HEK293 (cell line): ENCODE results near the gene MRPL51.

Source experiments
- GLI2 ChIP-seq: fragments of 450-650 bp; formaldehyde crosslinking; IDR thresholded peaks from 2 replicates; pipeline ENCODE4; 2017; ENCODE audit warnings: missing biosample characterization, missing genetic modification characterization, low read depth, borderline replicate concordance
- HOXD13 ChIP-seq: sonication (generic); formaldehyde crosslinking; IDR thresholded peaks from 2 replicates; pipeline ENCODE4 v1.8.0; 2022; ENCODE audit warnings: missing genetic modification reagents, borderline replicate concordance
- PRDM4 ChIP-seq: fragments of 450-650 bp; formaldehyde crosslinking; IDR thresholded peaks from 2 replicates; pipeline ENCODE4 v1.5.1; 2017; ENCODE audit warnings: missing biosample characterization, missing genetic modification characterization
- ZBTB21 ChIP-seq: fragments of 450-650 bp; formaldehyde crosslinking; IDR thresholded peaks from 2 replicates; pipeline ENCODE4 v1.5.1; 2017; ENCODE audit warnings: missing biosample characterization, missing genetic modification characterization
- ZBTB48 ChIP-seq: fragments of 450-650 bp; formaldehyde crosslinking; IDR thresholded peaks from 2 replicates; pipeline ENCODE4 v1.5.1; 2016; ENCODE audit warnings: missing biosample characterization, missing genetic modification characterization
- ZNF350 ChIP-seq: fragments of 450-650 bp; formaldehyde crosslinking; IDR thresholded peaks from 2 replicates; pipeline ENCODE4 v1.5.0; 2017; ENCODE audit warnings: missing biosample characterization, mild to moderate bottlenecking, missing genetic modification characterization
- ZNF501 ChIP-seq: fragments of 450-650 bp; formaldehyde crosslinking; IDR thresholded peaks from 2 replicates; pipeline ENCODE4 v1.5.1; 2016; ENCODE audit warnings: missing biosample characterization, missing genetic modification characterization
- ZNF658 ChIP-seq: fragments of 450-650 bp; formaldehyde crosslinking; IDR thresholded peaks from 2 replicates; pipeline ENCODE4; 2016; ENCODE audit warnings: missing biosample characterization, missing genetic modification characterization
- ZNF792 ChIP-seq: fragments of 450-650 bp; formaldehyde crosslinking; IDR thresholded peaks from 2 replicates; pipeline ENCODE4 v1.5.1; 2016; ENCODE audit warnings: missing biosample characterization, missing genetic modification characterization
- ZSCAN30 ChIP-seq: fragments of 450-650 bp; IDR thresholded peaks from 2 replicates; pipeline ENCODE4 v1.5.1; 2018; ENCODE audit warnings: missing biosample characterization, mild to moderate bottlenecking, missing genetic modification characterization, moderate library complexity
- TF ChIP-seq, protein P1 (sequence below): fragments of 450-650 bp; formaldehyde crosslinking; conservative IDR thresholded peaks from 2 replicates; pipeline ENCODE4 v1.5.1; 2016; ENCODE audit warnings: low read depth, missing biosample characterization, missing genetic modification characterization
- TF ChIP-seq, protein P2 (sequence below): fragments of 450-650 bp; formaldehyde crosslinking; IDR thresholded peaks from 2 replicates; pipeline ENCODE4 v1.5.1; 2017; ENCODE audit warnings: missing biosample characterization, missing genetic modification characterization
- TF ChIP-seq, protein P3 (sequence below): fragments of 450-650 bp; formaldehyde crosslinking; IDR thresholded peaks from 2 replicates; pipeline ENCODE4 v1.5.1; 2016; ENCODE audit warnings: missing biosample characterization, missing genetic modification characterization

DNA sequence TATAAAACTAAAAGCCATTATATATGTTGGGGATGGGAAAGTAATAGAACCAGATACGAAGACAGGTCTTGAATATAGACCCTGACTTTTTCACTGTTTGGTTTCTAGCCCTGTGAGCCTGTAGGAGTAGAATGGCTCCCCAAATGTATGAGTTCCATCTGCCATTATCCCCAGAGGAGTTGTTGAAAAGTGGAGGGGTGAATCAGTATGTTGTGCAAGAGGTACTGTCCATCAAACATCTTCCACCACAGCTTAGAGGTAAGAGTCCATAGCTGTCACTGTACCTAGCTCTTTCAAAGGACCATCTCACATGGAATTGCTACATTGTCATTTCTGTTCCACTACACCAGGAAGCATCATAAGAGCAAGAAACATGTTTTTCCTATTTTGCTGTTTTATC lies 1.9 kb upstream of the MRPL51 start:
- no peak for TF ChIP-seq ZBTB48 (tag by site-specific recombination)
- no peak for TF ChIP-seq ZNF350 (tag by site-specific recombination)
- TF ChIP-seq PRDM4 (tag by site-specific recombination), result no peak
- no peak for TF ChIP-seq ZNF658 (tag by site-specific recombination)
- TF ChIP-seq ZNF792 (tag by site-specific recombination), result no peak
- TF ChIP-seq ZBTB21 (tag by site-specific recombination), result no peak
- TF ChIP-seq ZSCAN30 (tag by site-specific recombination), result no peak
- TF ChIP-seq HOXD13 (CRISPR knock-in tag), result no peak
- TF ChIP-seq GLI2 (tag by site-specific recombination), result no peak
- no peak for TF ChIP-seq ZNF501 (tag by site-specific recombination)
- TF ChIP-seq, protein P1, sequence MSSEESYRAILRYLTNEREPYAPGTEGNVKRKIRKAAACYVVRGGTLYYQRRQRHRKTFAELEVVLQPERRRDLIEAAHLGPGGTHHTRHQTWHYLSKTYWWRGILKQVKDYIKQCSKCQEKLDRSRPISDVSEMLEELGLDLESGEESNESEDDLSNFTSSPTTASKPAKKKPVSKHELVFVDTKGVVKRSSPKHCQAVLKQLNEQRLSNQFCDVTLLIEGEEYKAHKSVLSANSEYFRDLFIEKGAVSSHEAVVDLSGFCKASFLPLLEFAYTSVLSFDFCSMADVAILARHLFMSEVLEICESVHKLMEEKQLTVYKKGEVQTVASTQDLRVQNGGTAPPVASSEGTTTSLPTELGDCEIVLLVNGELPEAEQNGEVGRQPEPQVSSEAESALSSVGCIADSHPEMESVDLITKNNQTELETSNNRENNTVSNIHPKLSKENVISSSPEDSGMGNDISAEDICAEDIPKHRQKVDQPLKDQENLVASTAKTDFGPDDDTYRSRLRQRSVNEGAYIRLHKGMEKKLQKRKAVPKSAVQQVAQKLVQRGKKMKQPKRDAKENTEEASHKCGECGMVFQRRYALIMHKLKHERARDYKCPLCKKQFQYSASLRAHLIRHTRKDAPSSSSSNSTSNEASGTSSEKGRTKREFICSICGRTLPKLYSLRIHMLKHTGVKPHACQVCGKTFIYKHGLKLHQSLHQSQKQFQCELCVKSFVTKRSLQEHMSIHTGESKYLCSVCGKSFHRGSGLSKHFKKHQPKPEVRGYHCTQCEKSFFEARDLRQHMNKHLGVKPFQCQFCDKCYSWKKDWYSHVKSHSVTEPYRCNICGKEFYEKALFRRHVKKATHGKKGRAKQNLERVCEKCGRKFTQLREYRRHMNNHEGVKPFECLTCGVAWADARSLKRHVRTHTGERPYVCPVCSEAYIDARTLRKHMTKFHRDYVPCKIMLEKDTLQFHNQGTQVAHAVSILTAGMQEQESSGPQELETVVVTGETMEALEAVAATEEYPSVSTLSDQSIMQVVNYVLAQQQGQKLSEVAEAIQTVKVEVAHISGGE (tag by site-specific recombination), result no peak
- TF ChIP-seq, protein P2, sequence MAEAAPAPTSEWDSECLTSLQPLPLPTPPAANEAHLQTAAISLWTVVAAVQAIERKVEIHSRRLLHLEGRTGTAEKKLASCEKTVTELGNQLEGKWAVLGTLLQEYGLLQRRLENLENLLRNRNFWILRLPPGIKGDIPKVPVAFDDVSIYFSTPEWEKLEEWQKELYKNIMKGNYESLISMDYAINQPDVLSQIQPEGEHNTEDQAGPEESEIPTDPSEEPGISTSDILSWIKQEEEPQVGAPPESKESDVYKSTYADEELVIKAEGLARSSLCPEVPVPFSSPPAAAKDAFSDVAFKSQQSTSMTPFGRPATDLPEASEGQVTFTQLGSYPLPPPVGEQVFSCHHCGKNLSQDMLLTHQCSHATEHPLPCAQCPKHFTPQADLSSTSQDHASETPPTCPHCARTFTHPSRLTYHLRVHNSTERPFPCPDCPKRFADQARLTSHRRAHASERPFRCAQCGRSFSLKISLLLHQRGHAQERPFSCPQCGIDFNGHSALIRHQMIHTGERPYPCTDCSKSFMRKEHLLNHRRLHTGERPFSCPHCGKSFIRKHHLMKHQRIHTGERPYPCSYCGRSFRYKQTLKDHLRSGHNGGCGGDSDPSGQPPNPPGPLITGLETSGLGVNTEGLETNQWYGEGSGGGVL, result no peak
- TF ChIP-seq, protein P3, sequence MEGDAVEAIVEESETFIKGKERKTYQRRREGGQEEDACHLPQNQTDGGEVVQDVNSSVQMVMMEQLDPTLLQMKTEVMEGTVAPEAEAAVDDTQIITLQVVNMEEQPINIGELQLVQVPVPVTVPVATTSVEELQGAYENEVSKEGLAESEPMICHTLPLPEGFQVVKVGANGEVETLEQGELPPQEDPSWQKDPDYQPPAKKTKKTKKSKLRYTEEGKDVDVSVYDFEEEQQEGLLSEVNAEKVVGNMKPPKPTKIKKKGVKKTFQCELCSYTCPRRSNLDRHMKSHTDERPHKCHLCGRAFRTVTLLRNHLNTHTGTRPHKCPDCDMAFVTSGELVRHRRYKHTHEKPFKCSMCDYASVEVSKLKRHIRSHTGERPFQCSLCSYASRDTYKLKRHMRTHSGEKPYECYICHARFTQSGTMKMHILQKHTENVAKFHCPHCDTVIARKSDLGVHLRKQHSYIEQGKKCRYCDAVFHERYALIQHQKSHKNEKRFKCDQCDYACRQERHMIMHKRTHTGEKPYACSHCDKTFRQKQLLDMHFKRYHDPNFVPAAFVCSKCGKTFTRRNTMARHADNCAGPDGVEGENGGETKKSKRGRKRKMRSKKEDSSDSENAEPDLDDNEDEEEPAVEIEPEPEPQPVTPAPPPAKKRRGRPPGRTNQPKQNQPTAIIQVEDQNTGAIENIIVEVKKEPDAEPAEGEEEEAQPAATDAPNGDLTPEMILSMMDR (tag by site-specific recombination), result no peak
